ENCODE measurements around the gene ZNG1A.
"Not testable (repeated sequence)": the region's sequence is repeated elsewhere in the genome, so short reads cannot be mapped to it uniquely, and the experiment has no call there.

The ZNG1A gene

GRCh38 chr9:117144-117994, 61.5 kb downstream of the ZNG1A start:
- H3K9me3 ChIP-seq (ENCODE audit: insufficient read depth, low read length); H3K9ac ChIP-seq (ENCODE audit: insufficient read length, low read depth); DNase-seq (ENCODE audit: low read depth, low spot score); H3K36me3 ChIP-seq (ENCODE audit: insufficient read depth, insufficient read length, low read length); H3K4me3 ChIP-seq (ENCODE audit: insufficient read length, low read depth); H3K4me1 ChIP-seq (ENCODE audit: insufficient read depth, insufficient read length): not testable (repeated sequence)
- peaks cover 50% of the 10 kb centered on the region for H3K27me3 ChIP-seq (ENCODE audit: insufficient read depth, insufficient read length)

GRCh38 chr9:116239-117077, 62.4 kb downstream of the ZNG1A start:
- not testable (repeated sequence) for H3K4me3 ChIP-seq (ENCODE audit: insufficient read length, low read depth); H3K9me3 ChIP-seq (ENCODE audit: insufficient read depth, low read length); H3K4me1 ChIP-seq (ENCODE audit: insufficient read depth, insufficient read length); DNase-seq (ENCODE audit: low read depth, low spot score); H3K9ac ChIP-seq (ENCODE audit: insufficient read length, low read depth); H3K36me3 ChIP-seq (ENCODE audit: insufficient read depth, insufficient read length, low read length)
- H3K27me3 ChIP-seq (ENCODE audit: insufficient read depth, insufficient read length): peaks cover 56% of the 10 kb centered on the region

DNA sequence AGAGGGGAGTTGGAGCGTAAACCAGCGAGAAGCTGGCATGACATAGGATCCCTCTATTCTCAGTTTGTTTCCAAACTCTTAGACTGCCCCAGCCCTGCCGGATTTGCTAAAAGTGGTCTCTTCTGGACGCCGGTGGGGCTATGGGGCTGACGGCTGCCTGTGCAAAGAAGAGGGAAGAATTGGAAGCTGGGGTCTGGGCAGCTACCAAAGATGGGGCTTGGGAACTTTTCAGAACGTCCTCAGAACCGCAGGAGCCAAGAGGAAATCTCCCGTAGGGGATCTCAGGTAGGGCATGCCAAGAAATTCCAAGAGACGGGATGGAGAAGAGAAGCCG, 63.8 kb downstream of the ZNG1A start:
- H3K27me3 ChIP-seq (ENCODE audit: insufficient read depth, insufficient read length): peaks cover 56% of the 10 kb centered on the region
- not testable (repeated sequence) for H3K4me1 ChIP-seq (ENCODE audit: insufficient read depth, insufficient read length); H3K9ac ChIP-seq (ENCODE audit: insufficient read length, low read depth); DNase-seq (ENCODE audit: low read depth, low spot score); H3K4me3 ChIP-seq (ENCODE audit: insufficient read length, low read depth); H3K9me3 ChIP-seq (ENCODE audit: insufficient read depth, low read length); H3K36me3 ChIP-seq (ENCODE audit: insufficient read depth, insufficient read length, low read length)

DNA sequence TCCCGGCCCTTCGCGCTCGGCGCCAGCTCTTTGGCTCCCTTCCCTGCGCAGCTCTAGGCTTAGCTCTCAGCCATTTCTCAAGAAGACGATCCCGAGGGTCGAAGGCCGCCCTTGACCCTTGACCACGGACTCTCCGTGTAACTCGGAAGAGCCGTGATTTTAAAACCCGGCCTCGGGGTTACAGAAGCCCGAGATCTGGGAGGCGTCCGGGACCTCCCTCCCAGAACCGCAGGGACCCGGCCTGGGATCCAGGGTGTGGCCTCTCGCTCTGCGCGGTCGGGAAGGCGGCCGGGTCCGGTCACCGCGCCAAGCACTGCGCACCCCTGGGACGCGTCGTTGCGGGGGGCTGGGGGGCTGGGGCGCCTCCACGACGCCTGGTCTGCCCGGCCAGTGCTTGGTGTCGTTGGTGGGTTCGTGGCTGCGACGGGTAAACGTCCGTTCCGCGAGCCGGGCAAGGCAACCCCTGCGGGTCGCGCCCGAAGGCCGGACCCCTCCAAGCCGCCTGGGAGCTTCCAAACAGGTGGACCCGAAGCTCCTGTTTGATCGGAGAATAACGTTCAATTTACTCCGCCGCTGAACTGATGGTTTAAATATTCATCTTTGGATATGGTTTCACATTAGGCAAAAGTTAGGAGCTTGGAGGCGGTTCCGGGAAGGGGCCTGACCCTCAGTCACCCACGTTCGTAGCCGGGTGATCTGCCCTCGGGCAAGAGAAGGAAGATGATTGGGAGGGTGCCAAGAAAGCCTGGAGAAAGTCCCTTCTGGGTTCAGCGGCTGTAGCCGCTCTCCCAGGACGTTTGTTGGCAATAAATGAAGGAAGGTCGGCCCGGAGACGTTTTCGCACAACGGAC, 64.4 kb downstream of the ZNG1A start:
- peak; percentile 51 for TF ChIP-seq SUZ12 (IDR thresholded peaks at IDR 0.05; ENCODE audit: extremely low read depth, insufficient read depth, insufficient read length)
- H3K9me3 ChIP-seq (ENCODE audit: insufficient read depth, low read length); DNase-seq (ENCODE audit: low read depth, low spot score); H3K36me3 ChIP-seq (ENCODE audit: insufficient read depth, insufficient read length, low read length); H3K4me1 ChIP-seq (ENCODE audit: insufficient read depth, insufficient read length); H3K9ac ChIP-seq (ENCODE audit: insufficient read length, low read depth): not testable (repeated sequence)
- Histone ChIP-seq H3K27me3 (ENCODE audit: insufficient read depth, insufficient read length) (peaks cover 62% of the 10 kb centered on the region), H3K4me3 (ENCODE audit: insufficient read length, low read depth) (peak overlapping the region; percentile 49)

GRCh38 chr9:113468-114266, 65.2 kb downstream of the ZNG1A start:
- peaks cover 68% of the 10 kb centered on the region for H3K27me3 ChIP-seq (ENCODE audit: insufficient read depth, insufficient read length)
- H3K4me3 ChIP-seq (ENCODE audit: insufficient read length, low read depth): peak overlapping the region; percentile 49
- H3K9ac ChIP-seq (ENCODE audit: insufficient read length, low read depth): peak overlapping the region; percentile 50
- H3K4me1 ChIP-seq (ENCODE audit: insufficient read depth, insufficient read length); DNase-seq (ENCODE audit: low read depth, low spot score); H3K36me3 ChIP-seq (ENCODE audit: insufficient read depth, insufficient read length, low read length); H3K9me3 ChIP-seq (ENCODE audit: insufficient read depth, low read length): not testable (repeated sequence)

DNA sequence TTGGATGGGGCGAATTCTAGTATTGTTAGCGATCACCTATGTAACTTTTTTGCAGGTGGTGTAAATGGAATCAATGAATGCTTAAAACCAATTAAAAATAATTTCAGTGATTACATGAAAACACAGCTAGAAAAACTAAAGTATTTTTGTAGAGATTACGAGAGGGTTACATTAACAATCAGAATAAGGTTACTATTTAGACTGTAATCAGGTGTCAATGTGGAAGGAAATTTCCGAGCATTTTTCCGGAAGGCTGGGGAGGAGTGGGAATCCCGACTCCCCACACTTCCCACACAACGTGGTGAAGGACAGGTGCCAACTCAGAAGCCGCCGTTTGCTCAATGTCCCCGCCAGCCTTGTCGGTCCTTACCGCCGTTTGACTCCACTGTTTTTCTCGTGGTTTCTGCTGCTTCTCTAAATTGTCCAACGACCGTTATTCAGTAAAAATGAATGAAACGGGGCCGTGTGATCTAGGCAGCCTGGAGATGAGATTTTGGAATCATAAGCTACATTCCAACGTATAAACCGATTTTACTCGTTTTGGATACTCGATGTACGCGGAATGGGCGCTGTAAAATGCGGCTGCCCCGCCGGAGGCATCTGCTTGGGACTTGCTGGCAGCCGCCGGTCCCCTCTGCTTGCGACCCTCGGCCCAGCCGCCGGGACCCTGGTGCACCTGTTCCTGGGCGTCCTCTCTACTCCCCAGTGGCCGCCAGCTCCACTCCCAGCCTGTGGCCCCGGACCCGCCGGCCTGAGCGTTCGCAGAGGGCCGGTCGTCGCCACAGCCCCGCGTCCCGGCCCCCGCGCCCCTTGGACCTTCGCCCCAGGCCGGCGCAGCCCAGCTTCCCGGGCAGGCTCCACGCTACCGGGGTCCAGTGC, 66.0 kb downstream of the ZNG1A start:
- H3K36me3 ChIP-seq (ENCODE audit: insufficient read depth, insufficient read length, low read length); H3K4me1 ChIP-seq (ENCODE audit: insufficient read depth, insufficient read length); H3K9ac ChIP-seq (ENCODE audit: insufficient read length, low read depth); H3K9me3 ChIP-seq (ENCODE audit: insufficient read depth, low read length); DNase-seq (ENCODE audit: low read depth, low spot score): not testable (repeated sequence)
- peak; percentile 17 for TF ChIP-seq SUZ12 (IDR thresholded peaks at IDR 0.05; ENCODE audit: extremely low read depth, insufficient read depth, insufficient read length)
- Histone ChIP-seq H3K27me3 (ENCODE audit: insufficient read depth, insufficient read length) (peaks cover 69% of the 10 kb centered on the region), H3K4me3 (ENCODE audit: insufficient read length, low read depth) (peak overlapping the region; percentile 49)

DNA sequence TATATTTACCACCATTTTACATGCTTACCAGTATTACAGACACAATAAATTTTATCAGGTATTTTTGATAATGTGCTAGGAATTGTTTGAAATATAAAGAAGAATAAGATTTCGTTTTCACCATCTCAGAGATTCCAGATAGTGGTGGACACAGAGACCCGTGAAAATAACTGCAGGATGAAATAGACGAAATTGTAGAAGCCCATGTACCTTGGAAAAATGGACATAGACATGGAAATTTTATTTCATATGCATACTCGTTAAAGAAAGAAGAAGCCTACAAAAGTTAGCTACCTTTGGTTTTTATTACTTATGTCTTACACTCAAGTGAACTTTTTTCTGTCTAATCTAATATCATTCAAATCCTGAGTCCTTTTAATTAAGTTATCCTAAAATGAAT, 68.2 kb downstream of the ZNG1A start:
- H3K4me3 ChIP-seq (ENCODE audit: insufficient read length, low read depth); H3K9ac ChIP-seq (ENCODE audit: insufficient read length, low read depth); H3K36me3 ChIP-seq (ENCODE audit: insufficient read depth, insufficient read length, low read length); DNase-seq (ENCODE audit: low read depth, low spot score); H3K4me1 ChIP-seq (ENCODE audit: insufficient read depth, insufficient read length); H3K9me3 ChIP-seq (ENCODE audit: insufficient read depth, low read length): not testable (repeated sequence)
- H3K27me3 ChIP-seq (ENCODE audit: insufficient read depth, insufficient read length): peaks cover 73% of the 10 kb centered on the region

- not testable (repeated sequence) for H3K4me3 ChIP-seq (ENCODE audit: insufficient read length, low read depth); H3K9me3 ChIP-seq (ENCODE audit: insufficient read depth, low read length); H3K9ac ChIP-seq (ENCODE audit: insufficient read length, low read depth); H3K4me1 ChIP-seq (ENCODE audit: insufficient read depth, insufficient read length); DNase-seq (ENCODE audit: low read depth, low spot score); H3K36me3 ChIP-seq (ENCODE audit: insufficient read depth, insufficient read length, low read length)
- H3K27me3 ChIP-seq (ENCODE audit: insufficient read depth, insufficient read length): peaks cover 68% of the 10 kb centered on the region
These were observed 69.3 kb downstream of the ZNG1A start for GRCh38 chr9:109540-109939.

DNA sequence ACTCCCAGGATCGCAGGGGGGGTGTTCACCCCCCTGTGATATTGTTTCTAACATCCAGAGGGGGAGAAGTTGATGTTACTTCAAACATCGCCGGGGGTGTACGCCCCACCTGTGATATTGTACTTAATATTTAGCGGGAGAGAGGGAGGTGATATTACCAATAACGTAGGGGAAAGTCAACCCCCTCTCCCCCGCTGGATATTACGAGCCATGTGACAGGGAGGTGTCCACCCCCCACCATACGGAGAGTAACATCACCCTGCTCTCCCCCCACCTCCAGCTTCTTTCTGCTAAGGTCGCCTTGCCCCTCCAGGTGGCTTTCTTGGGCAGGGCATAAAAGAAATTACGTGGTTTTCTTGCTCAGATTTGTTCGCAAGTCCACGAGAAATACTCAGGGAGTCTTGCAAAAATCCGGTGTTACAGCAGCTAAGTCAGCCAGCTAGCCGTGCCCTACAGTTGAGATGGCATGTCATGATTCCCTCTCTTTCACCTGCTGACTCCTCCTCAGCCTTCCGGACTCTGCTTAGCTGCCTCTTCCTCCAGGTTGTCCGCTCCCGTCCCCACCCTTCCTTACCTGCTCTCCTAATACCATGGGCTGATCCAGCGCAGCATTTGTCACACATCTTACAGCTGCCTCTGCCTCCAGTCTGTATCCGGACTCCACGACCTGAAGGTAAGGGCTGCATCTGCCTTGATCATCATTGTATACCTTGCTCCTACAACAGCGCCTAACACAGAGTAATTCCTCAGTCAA, 69.9 kb downstream of the ZNG1A start:
- not testable (repeated sequence) for H3K4me1 ChIP-seq (ENCODE audit: insufficient read depth, insufficient read length); H3K4me3 ChIP-seq (ENCODE audit: insufficient read length, low read depth); H3K9ac ChIP-seq (ENCODE audit: insufficient read length, low read depth); H3K36me3 ChIP-seq (ENCODE audit: insufficient read depth, insufficient read length, low read length); H3K9me3 ChIP-seq (ENCODE audit: insufficient read depth, low read length); DNase-seq (ENCODE audit: low read depth, low spot score)
- H3K27me3 ChIP-seq (ENCODE audit: insufficient read depth, insufficient read length): peaks cover 62% of the 10 kb centered on the region

All from NT2/D1 (cell line).